K562 (cell line): ENCODE data around the gene SRPK2.

Experiments
- CTCF ChIP-seq, 3 experiments: IDR thresholded peaks in 2 of 3; conservative IDR thresholded peaks in 1 of 3; 2 replicates each; pipeline ENCODE4 v1.5.1; 2011 to 2012; ENCODE audit warnings: low read length in 3 of 3, mild to moderate bottlenecking in 3 of 3, control low read depth in 2 of 3, improper control_type of control experiment in 1 of 3, inconsistent platforms in 1 of 3, low read depth in 1 of 3, mixed read lengths in 1 of 3, moderate library complexity in 1 of 3; ENCODE audit not compliant: insufficient read depth in 2 of 3
- ESRRA ChIP-seq: fragments of 450-650 bp; IDR thresholded peaks from 2 replicates; pipeline ENCODE4 v1.6.1; 2014; ENCODE audit warnings: low read depth, mild to moderate bottlenecking, moderate library complexity, borderline replicate concordance
- FOXM1 ChIP-seq, 2 experiments: fragments of 450-650 bp in 1 of 2; sonication (generic) in 1 of 2; formaldehyde crosslinking in 1 of 2; IDR thresholded peaks; 2 replicates each; pipeline versions ENCODE4 v1.6.1 to v1.9.0; 2017 to 2022; ENCODE audit warnings: low read depth in 2 of 2, mild to moderate bottlenecking in 2 of 2, missing genetic modification reagents in 1 of 2, moderate library complexity in 1 of 2
- GABPB2 ChIP-seq: fragments of 250-450 bp; sonication (Bioruptor Pico); conservative IDR thresholded peaks from 2 replicates; pipeline ENCODE4 v1.5.1; 2021; ENCODE audit warnings: mild to moderate bottlenecking
- HIVEP1 ChIP-seq: fragments of 250-450 bp; sonication (Bioruptor Pico); IDR thresholded peaks from 2 replicates; pipeline ENCODE4 v1.4.0; 2020; ENCODE audit warnings: mild to moderate bottlenecking
- NFATC3 ChIP-seq: fragments of 450-650 bp; IDR thresholded peaks from 2 replicates; pipeline ENCODE4 v1.6.1; 2017; ENCODE audit warnings: mild to moderate bottlenecking
- POLR2A ChIP-seq: fragments of 450-650 bp; conservative IDR thresholded peaks from 2 replicates; pipeline ENCODE4 v1.6.1; 2016
- SMC3 ChIP-seq: conservative IDR thresholded peaks from 2 replicates; pipeline ENCODE4 v1.6.1; 2011; ENCODE audit warnings: low read depth, low read length, improper control_type of control experiment; ENCODE audit not compliant: insufficient read depth
- SRSF7 ChIP-seq: fragments of 200-400 bp; formaldehyde crosslinking; optimal IDR thresholded peaks from 2 replicates; pipeline ENCODE3; 2017; ENCODE audit warnings: mild to moderate bottlenecking, low read depth, low read length
- TFE3 ChIP-seq: fragments of 450-650 bp; formaldehyde crosslinking; IDR thresholded peaks from 2 replicates; pipeline ENCODE4 v1.4.0; 2020; ENCODE audit warnings: mild to moderate bottlenecking, mixed read lengths
- ZNF124 ChIP-seq: sonication (generic); formaldehyde crosslinking; IDR thresholded peaks from 2 replicates; pipeline ENCODE4 v1.8.1; 2022; ENCODE audit warnings: missing genetic modification reagents

GRCh38 chr7:105218939-105219770 is 169.6 kb downstream of the SRPK2 start:
- TF ChIP-seq FOXM1 (IDR thresholded peaks at IDR 0.05; ENCODE audit: low read depth) (no peak), FOXM1 (CRISPR knock-in tag; IDR thresholded peaks at IDR 0.05; ENCODE audit: low read depth) (no peak), CTCF (IDR thresholded peaks at IDR 0.05 in 2 of 3, conservative IDR thresholded peaks at IDR 0.05 in 1 of 3; ENCODE audit: insufficient read depth in 2 of 3, low read depth in 1 of 3, low read length in 3 of 3) (no peak), ZNF124 (no peak), SMC3 (no peak), ESRRA (no peak), HIVEP1 (CRISPR knock-in tag) (no peak), POLR2A (no peak), NFATC3 (no peak), TFE3 (no peak), GABPB2 (CRISPR knock-in tag) (no peak), SRSF7 (no peak)
